Measurements from ENCODE around the gene NDUFV3. TPM values are rescaled to one million over a fixed set of nuclear protein-coding genes. Genes with fewer than 3 reads are reported as not detected.
"Not testable (repeated sequence)": the region's sequence is repeated elsewhere in the genome, so short reads cannot be mapped to it uniquely, and the experiment has no call there.

NDUFV3 gene
- total and polyA plus RNA-seq, 2 donors = 19.8 to 23.9 TPM

DNA sequence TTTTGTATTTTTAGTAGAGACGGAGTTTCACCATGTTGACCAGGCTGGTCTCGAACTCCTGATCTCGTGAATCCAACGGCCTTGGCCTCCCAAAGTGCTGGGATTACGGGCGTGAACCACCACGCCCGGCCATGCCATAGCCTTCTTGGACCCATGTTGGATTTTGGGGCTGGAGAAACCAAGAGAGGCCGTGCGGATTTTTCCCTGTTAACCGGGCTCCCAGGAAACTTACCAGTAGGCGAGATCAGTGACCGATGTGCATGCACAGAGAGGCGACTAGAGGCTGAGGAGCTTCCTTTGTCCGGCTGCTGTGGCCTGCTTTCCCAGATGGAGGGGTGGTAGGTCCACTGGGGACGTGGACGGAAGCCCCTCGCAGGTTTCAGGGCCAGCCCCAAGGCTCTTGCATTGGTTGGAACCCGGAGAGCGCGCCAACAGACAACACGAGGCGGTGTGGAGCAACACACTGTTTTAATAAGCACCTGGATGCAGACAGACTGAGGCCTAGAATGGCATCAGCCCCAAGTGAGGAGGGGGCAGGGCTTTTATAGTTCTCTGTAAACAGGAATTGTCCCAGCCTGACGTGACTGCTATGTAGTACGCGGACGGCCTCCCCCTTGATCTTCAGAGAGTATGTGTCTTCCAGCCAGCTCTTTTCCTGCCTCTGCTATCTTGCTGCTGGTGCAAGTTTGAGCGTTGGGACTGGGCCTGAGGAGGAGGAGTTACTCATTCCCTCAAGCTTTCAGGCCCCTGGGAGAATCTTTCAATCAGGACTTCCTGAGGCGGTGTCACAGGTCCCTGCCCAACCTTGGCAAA lies 32.2 kb downstream of the NDUFV3 start, which contains the start of gene ERVH48-1:
ERVH48-1 (minus strand) TSS at position 517 of the 813 bp plus-strand sequence. CDS start 6,624 bp downstream, outside the sequence.
- Histone ChIP-seq H3K27me3 (ENCODE audit: control insufficient read depth in 2 of 2, insufficient read depth in 1 of 2, low read length in 1 of 2) (no peaks in the 10 kb centered on the region), H3K27ac (ENCODE audit: low read depth in 1 of 2, low read length in 1 of 2) (peak within 1 kb of the TSS; percentile 64 to 76), H3K9me3 (ENCODE audit: control insufficient read depth in 2 of 2, insufficient read depth in 1 of 2, low read length in 1 of 2) (no peaks in the 10 kb centered on the region), H3K4me1 (ENCODE audit: control insufficient read depth in 2 of 2, insufficient read depth in 2 of 2, low read length in 2 of 2) (peaks cover 14 to 30% of the 10 kb centered on the region in 2 donors), H3K4me3 (ENCODE audit: low read length in 2 of 2) (peak within 1 kb of the TSS in 1 of 2 donors; percentile 22), H3K36me3 (ENCODE audit: control insufficient read depth in 2 of 2, insufficient read depth in 2 of 2, low read length in 1 of 2) (no peaks in the 10 kb centered on the region)
- 81% methylated on average over 29 of the region's 29 CpGs for WGBS
- peak; percentile 20 to 83 (median 48) for DNase-seq (ENCODE audit: low read depth in 6 of 9, low spot score in 9 of 9)

- not testable (repeated sequence) for H3K4me3 ChIP-seq (ENCODE audit: low read length in 2 of 2); H3K27me3 ChIP-seq (ENCODE audit: control insufficient read depth in 2 of 2, insufficient read depth in 1 of 2, low read length in 1 of 2); H3K9me3 ChIP-seq (ENCODE audit: control insufficient read depth in 2 of 2, insufficient read depth in 1 of 2, low read length in 1 of 2); H3K27ac ChIP-seq (ENCODE audit: low read depth in 1 of 2, low read length in 1 of 2); H3K36me3 ChIP-seq (ENCODE audit: control insufficient read depth in 2 of 2, insufficient read depth in 2 of 2, low read length in 1 of 2); DNase-seq (ENCODE audit: low read depth in 6 of 9, low spot score in 9 of 9)
- WGBS = 98% methylated on average over 23 of the region's 23 CpGs
- H3K4me1 ChIP-seq (ENCODE audit: control insufficient read depth in 2 of 2, insufficient read depth in 2 of 2, low read length in 2 of 2) = peaks cover 14 to 30% of the 10 kb centered on the region in 2 donors
Observed at GRCh38 chr21:42927474-42928200, 34.5 kb downstream of the NDUFV3 start.

GRCh38 chr21:42929969-42930368 lies 36.9 kb downstream of the NDUFV3 start:
- H3K4me3 ChIP-seq (ENCODE audit: low read length in 2 of 2) = no peak overlapping the region
- no peak overlapping the region for H3K27ac ChIP-seq (ENCODE audit: low read depth in 1 of 2, low read length in 1 of 2)
- H3K9me3 ChIP-seq (ENCODE audit: control insufficient read depth in 2 of 2, insufficient read depth in 1 of 2, low read length in 1 of 2) = no peaks in the 10 kb centered on the region
- H3K4me1 ChIP-seq (ENCODE audit: control insufficient read depth in 2 of 2, insufficient read depth in 2 of 2, low read length in 2 of 2) = peaks cover 7 to 11% of the 10 kb centered on the region in 2 donors
- no peak for DNase-seq (ENCODE audit: low read depth in 6 of 9, low spot score in 9 of 9)
- no peaks in the 10 kb centered on the region for H3K36me3 ChIP-seq (ENCODE audit: control insufficient read depth in 2 of 2, insufficient read depth in 2 of 2, low read length in 1 of 2)
- no peaks in the 10 kb centered on the region for H3K27me3 ChIP-seq (ENCODE audit: control insufficient read depth in 2 of 2, insufficient read depth in 1 of 2, low read length in 1 of 2)
- 90% methylated on average over 3 of the region's 3 CpGs for WGBS

DNA sequence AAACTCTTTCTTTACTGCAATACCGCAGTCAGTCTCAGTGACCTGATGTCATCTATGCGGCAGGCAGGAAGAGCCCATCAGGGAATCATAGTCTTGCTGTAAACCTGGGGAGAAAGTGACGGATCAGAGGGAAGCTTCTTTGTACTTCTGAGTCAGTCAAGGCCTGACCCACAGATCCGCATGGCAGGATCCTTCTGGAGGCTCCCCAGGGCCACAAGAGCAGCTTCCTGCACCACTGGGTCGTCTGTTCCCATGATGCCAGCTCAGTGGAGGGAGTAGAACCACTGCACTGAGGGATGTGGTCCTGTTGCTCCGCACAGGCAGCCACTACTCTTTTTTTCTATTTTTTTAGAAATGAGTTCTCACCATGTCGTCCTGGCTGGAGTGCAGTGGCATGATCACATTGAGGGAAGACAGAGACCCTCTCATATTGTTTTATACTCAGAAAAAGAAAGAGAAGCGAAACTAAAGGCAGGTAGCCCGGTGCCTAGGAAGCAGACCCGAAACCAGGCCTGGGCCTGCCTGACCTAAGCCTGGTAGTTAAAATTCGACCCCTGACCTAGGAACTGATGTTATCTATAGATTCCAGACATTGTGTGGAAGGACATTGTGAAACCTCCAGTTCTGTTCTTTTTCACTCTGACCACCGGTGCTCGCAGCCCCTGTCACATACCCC lies 38.6 kb downstream of the NDUFV3 start:
- H3K27me3 ChIP-seq (ENCODE audit: control insufficient read depth in 2 of 2, insufficient read depth in 1 of 2, low read length in 1 of 2) = no peaks in the 10 kb centered on the region
- H3K27ac ChIP-seq (ENCODE audit: low read depth in 1 of 2, low read length in 1 of 2) = no peak overlapping the region
- 91% methylated on average over 13 of the region's 13 CpGs for WGBS
- no peaks in the 10 kb centered on the region for H3K4me1 ChIP-seq (ENCODE audit: control insufficient read depth in 2 of 2, insufficient read depth in 2 of 2, low read length in 2 of 2)
- DNase-seq (ENCODE audit: low read depth in 6 of 9, low spot score in 9 of 9) = no peak
- no peaks in the 10 kb centered on the region for H3K36me3 ChIP-seq (ENCODE audit: control insufficient read depth in 2 of 2, insufficient read depth in 2 of 2, low read length in 1 of 2)
- no peak overlapping the region for H3K4me3 ChIP-seq (ENCODE audit: low read length in 2 of 2)
- no peaks in the 10 kb centered on the region for H3K9me3 ChIP-seq (ENCODE audit: control insufficient read depth in 2 of 2, insufficient read depth in 1 of 2, low read length in 1 of 2)

DNA sequence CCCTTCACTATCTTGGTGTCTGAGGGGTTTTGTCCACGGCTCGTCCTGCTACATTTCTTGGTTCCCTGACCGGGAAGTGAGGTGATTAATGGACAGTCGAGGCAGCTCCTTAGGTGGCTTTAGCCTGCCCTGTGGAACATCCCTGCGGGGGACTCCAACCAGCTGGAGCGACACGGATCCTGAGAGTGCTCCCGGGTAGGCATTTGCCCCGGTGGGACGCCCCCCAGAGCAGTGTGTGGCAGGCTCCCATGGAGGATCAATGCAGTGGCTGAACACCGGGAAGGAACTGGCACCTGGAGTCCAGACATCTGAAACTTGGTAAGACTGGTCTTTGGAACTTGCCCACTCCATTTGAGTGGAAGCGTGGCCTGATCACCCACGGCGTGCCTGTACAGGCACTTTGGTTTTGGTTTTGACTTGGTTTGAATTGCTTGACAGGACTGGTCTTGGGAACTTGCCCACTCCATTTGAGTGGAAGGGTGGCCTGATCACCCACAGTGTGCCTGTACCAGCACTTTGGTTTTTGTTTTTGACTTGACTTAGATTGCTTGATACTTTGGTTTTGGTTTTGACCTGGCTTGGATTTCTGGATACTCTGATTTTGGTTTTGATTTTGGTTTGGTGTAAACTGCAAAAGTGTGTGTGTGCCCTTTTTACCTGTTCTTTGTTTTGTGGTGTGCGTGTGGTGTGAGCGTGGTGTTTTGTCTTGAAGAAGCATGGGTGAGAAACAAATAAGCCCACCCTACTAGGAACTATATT lies 39.4 kb downstream of the NDUFV3 start:
- DNase-seq (ENCODE audit: low read depth in 6 of 9, low spot score in 9 of 9); H3K36me3 ChIP-seq (ENCODE audit: control insufficient read depth in 2 of 2, insufficient read depth in 2 of 2, low read length in 1 of 2); H3K9me3 ChIP-seq (ENCODE audit: control insufficient read depth in 2 of 2, insufficient read depth in 1 of 2, low read length in 1 of 2); H3K27ac ChIP-seq (ENCODE audit: low read depth in 1 of 2, low read length in 1 of 2); H3K27me3 ChIP-seq (ENCODE audit: control insufficient read depth in 2 of 2, insufficient read depth in 1 of 2, low read length in 1 of 2); H3K4me3 ChIP-seq (ENCODE audit: low read length in 2 of 2); H3K4me1 ChIP-seq (ENCODE audit: control insufficient read depth in 2 of 2, insufficient read depth in 2 of 2, low read length in 2 of 2): not testable (repeated sequence)
- WGBS = 94% methylated on average over 16 of the region's 16 CpGs

GRCh38 chr21:42933137-42933970 lies 40.2 kb downstream of the NDUFV3 start:
- not testable (repeated sequence) for H3K36me3 ChIP-seq (ENCODE audit: control insufficient read depth in 2 of 2, insufficient read depth in 2 of 2, low read length in 1 of 2); H3K9me3 ChIP-seq (ENCODE audit: control insufficient read depth in 2 of 2, insufficient read depth in 1 of 2, low read length in 1 of 2); H3K4me1 ChIP-seq (ENCODE audit: control insufficient read depth in 2 of 2, insufficient read depth in 2 of 2, low read length in 2 of 2); H3K27me3 ChIP-seq (ENCODE audit: control insufficient read depth in 2 of 2, insufficient read depth in 1 of 2, low read length in 1 of 2); DNase-seq (ENCODE audit: low read depth in 6 of 9, low spot score in 9 of 9); H3K4me3 ChIP-seq (ENCODE audit: low read length in 2 of 2); H3K27ac ChIP-seq (ENCODE audit: low read depth in 1 of 2, low read length in 1 of 2)
- WGBS = 92% methylated on average over 8 of the region's 9 CpGs

- not testable (repeated sequence) for H3K36me3 ChIP-seq (ENCODE audit: control insufficient read depth in 2 of 2, insufficient read depth in 2 of 2, low read length in 1 of 2); H3K4me1 ChIP-seq (ENCODE audit: control insufficient read depth in 2 of 2, insufficient read depth in 2 of 2, low read length in 2 of 2); H3K27ac ChIP-seq (ENCODE audit: low read depth in 1 of 2, low read length in 1 of 2); H3K9me3 ChIP-seq (ENCODE audit: control insufficient read depth in 2 of 2, insufficient read depth in 1 of 2, low read length in 1 of 2); H3K27me3 ChIP-seq (ENCODE audit: control insufficient read depth in 2 of 2, insufficient read depth in 1 of 2, low read length in 1 of 2); H3K4me3 ChIP-seq (ENCODE audit: low read length in 2 of 2); DNase-seq (ENCODE audit: low read depth in 6 of 9, low spot score in 9 of 9)
- WGBS = 98% methylated on average over 12 of the region's 12 CpGs
Observed at GRCh38 chr21:42933973-42934372, 40.9 kb downstream of the NDUFV3 start.

DNA sequence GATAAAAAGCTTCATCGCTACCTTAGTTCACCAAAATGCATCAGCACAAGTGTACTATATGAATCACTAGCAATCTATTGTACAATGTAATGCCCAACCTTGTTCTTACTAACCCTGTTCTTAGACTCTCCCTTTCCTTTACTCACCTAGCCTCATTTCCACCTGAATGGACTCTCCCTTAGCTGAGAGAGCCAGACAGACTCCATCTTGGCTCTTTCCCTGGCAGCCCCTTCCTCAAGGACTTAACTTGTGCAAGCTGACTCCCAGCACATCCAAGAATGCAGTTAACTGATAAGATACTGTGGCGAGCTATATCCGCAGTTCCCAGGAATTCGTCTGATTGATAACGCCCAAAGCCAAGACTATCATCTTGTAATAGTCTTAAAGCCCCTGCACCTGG lies 43.3 kb downstream of the NDUFV3 start:
- H3K9me3 ChIP-seq (ENCODE audit: control insufficient read depth in 2 of 2, insufficient read depth in 1 of 2, low read length in 1 of 2); DNase-seq (ENCODE audit: low read depth in 6 of 9, low spot score in 9 of 9); H3K27ac ChIP-seq (ENCODE audit: low read depth in 1 of 2, low read length in 1 of 2); H3K27me3 ChIP-seq (ENCODE audit: control insufficient read depth in 2 of 2, insufficient read depth in 1 of 2, low read length in 1 of 2); H3K4me3 ChIP-seq (ENCODE audit: low read length in 2 of 2); H3K4me1 ChIP-seq (ENCODE audit: control insufficient read depth in 2 of 2, insufficient read depth in 2 of 2, low read length in 2 of 2); H3K36me3 ChIP-seq (ENCODE audit: control insufficient read depth in 2 of 2, insufficient read depth in 2 of 2, low read length in 1 of 2): not testable (repeated sequence)
- WGBS = 94% methylated on average over 2 of the region's 5 CpGs

Data from thymus (tissue), 11 donors.